ENCODE measurements around the gene TMEM255B.

The TMEM255B gene

DNA sequence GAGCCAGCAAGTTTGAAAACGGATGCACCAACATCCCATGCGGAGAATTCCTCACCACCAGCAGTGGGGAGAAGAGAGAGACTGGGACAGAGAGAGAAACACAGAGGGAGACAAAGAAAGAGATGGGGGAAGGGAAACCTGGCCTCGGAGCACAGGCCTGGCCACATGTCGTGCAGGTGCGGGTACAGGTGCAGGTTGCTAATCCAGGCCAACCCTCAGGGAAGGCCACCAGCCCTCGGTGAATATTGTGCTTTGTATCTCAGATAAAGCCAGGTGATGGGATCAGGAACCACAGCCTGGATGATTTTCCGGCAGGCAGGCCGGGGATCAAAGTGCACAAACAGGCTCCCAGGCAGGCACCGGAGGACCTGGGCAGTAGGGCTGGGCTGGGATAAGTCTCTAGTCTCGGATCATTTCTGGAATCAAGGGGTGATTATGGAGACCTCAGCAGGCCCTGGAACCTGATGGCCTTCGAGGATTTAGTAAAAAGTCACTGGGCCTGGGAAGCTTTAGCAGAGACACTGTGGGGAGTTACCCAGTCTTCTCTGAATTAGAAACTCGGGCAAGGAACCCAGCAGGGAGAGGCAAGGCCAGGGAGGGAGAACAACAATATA is 101.1 kb downstream of the TMEM255B start:
- no peak overlapping the region for H3K4me3 ChIP-seq (ENCODE audit: low read length)
- DNase-seq (ENCODE audit: low read depth): no peak
- TF ChIP-seq, protein P1, sequence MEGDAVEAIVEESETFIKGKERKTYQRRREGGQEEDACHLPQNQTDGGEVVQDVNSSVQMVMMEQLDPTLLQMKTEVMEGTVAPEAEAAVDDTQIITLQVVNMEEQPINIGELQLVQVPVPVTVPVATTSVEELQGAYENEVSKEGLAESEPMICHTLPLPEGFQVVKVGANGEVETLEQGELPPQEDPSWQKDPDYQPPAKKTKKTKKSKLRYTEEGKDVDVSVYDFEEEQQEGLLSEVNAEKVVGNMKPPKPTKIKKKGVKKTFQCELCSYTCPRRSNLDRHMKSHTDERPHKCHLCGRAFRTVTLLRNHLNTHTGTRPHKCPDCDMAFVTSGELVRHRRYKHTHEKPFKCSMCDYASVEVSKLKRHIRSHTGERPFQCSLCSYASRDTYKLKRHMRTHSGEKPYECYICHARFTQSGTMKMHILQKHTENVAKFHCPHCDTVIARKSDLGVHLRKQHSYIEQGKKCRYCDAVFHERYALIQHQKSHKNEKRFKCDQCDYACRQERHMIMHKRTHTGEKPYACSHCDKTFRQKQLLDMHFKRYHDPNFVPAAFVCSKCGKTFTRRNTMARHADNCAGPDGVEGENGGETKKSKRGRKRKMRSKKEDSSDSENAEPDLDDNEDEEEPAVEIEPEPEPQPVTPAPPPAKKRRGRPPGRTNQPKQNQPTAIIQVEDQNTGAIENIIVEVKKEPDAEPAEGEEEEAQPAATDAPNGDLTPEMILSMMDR (IDR thresholded peaks at IDR 0.05; ENCODE audit: insufficient read depth, low read depth, low read length, missing control alignments): no peak

- no peak for DNase-seq (ENCODE audit: low read depth)
- no peak overlapping the region for H3K4me3 ChIP-seq (ENCODE audit: low read length)
- TF ChIP-seq, protein P1 (IDR thresholded peaks at IDR 0.05; ENCODE audit: insufficient read depth, low read depth, low read length, missing control alignments): no peak
These were observed 101.8 kb downstream of the TMEM255B start for GRCh38 chr13:113860665-113861432.

DNA sequence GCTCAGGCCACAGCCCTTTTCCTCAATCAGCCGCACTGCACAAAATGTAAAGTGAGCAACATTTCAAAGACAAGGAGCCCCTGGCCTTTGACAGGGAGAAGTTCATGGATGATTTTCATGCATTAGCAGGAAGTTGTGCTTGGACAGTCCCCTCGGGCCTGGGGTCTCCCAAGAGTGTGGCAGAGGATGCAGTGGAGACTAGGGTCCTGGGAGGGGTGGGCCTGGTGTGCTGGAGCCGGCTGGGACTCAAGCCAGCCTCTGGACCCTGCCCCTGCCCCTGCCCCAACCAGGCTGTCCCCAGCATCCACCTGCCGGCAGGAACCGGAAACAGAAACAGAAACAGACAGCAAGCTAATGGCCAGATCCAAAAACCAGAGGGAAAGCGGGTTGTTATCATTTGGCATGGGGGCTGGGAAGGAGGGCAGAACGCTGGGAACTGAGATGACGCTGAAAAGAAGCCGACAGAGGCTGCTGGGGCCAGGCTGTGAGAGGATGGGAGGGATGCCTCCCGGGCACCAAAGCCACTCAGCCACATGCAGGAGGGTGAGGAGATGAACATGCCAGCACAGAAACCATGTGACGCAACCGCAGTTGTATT is 102.5 kb downstream of the TMEM255B start:
- TF ChIP-seq, protein P1 (IDR thresholded peaks at IDR 0.05; ENCODE audit: insufficient read depth, low read depth, low read length, missing control alignments): peak; percentile 5
- peak; percentile 95 for DNase-seq (ENCODE audit: low read depth)
- peak overlapping the region; percentile 60 for H3K4me3 ChIP-seq (ENCODE audit: low read length)

- peak; percentile 48 for DNase-seq (ENCODE audit: low read depth)
- peak overlapping the region; percentile 60 for H3K4me3 ChIP-seq (ENCODE audit: low read length)
- TF ChIP-seq, protein P1 (IDR thresholded peaks at IDR 0.05; ENCODE audit: insufficient read depth, low read depth, low read length, missing control alignments): no peak
These were observed 103.3 kb downstream of the TMEM255B start for GRCh38 chr13:113862191-113862930.

DNA sequence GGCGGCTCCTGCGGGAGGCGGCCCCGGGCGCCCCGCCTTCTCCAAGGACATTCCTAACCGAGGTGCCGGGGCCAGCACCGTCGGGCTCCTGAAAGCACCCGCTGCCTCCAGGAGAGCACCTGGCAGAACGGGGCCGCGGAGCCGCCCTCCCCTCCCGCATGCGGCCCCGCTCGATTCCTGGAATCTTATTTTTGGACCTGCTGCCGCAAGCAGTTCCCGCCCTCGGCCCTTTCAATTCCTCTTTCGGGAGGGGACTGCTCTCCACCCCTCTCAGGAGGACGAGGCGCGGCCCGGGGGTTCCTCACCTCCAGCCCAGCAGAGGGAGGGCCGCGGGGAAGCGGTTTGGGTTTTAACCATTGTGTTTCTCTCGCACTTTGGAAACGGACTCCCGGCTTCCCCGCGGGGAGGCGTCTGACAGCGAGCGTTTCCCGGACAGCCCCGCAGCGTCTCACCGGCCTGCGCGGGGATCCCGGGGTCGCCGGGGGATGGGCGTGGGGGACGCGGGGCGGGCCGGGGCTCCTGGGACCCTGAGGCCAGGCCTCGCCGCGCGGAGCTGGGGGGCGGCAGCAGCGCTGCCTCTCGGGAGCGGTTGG is 104.0 kb downstream of the TMEM255B start:
- TF ChIP-seq, protein P1 (IDR thresholded peaks at IDR 0.05; ENCODE audit: insufficient read depth, low read depth, low read length, missing control alignments): peak; percentile 3
- peak; percentile 48 for DNase-seq (ENCODE audit: low read depth)
- peak overlapping the region; percentile 60 for H3K4me3 ChIP-seq (ENCODE audit: low read length)

DNA sequence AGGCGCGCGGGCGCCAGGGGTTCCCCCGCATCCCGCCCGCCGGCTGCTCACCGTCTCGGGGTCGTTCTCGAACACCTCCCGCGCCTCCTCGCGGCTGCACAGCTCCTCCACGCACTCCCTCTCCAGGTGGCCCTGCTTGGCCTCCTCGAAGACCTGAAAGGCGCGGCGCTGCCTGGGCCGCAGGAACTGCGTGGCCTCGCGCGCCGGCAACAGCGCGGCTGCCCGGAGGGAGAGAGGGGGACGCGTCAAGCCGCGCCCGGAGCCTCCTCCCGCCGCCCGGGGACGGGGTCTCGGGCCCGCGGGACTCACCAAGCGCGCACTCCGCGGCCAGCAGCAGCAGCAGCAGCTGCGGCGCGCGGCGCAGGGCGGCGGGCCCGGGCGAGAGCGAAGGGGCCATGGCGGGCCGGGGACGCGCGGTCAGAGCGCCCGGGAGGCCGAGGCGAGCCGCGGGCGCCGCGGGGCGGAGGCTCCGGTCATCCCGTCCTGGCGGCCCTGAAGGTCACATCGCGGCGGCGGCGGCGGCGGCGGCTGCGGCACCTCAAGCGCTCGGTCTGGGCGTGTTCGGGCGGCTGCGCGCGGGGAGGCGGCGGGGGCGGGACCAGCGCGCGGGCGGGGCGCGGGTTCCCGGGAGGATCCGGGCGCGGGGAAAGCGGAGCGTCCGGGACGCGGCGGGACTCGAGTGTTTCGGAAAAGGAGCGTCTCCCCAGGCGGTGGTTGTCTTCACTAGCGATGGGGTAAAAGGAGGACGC is 104.7 kb downstream of the TMEM255B start, which contains the start of gene GAS6:
Gene GAS6, minus strand, starts transcription at position 553 of the 749 bp plus-strand sequence. Its CDS starts 156 bp downstream, at position 397.
- peak; percentile 52 for DNase-seq (ENCODE audit: low read depth)
- TF ChIP-seq, protein P1 (IDR thresholded peaks at IDR 0.05; ENCODE audit: insufficient read depth, low read depth, low read length, missing control alignments): no peak
- peak within 1 kb of the TSS; percentile 63 for H3K4me3 ChIP-seq (ENCODE audit: low read length)

Data from epithelial cell of esophagus (primary cell).